C4-2B (cell line): ENCODE results near the gene RPL28.

Source experiments
- H3K27ac ChIP-seq: fragments of 450-650 bp; 2 replicates; pipeline ENCODE4 v1.5.1; 2017
- ZFX ChIP-seq: fragments of 450-650 bp; IDR thresholded peaks from 2 replicates; pipeline ENCODE4 v1.6.1; 2017
- TF ChIP-seq, protein P1 (sequence below): fragments of 450-650 bp; conservative IDR thresholded peaks from 2 replicates; pipeline ENCODE4 v1.5.1; 2017; ENCODE audit warnings: mild to moderate bottlenecking

Gene RPL28

DNA sequence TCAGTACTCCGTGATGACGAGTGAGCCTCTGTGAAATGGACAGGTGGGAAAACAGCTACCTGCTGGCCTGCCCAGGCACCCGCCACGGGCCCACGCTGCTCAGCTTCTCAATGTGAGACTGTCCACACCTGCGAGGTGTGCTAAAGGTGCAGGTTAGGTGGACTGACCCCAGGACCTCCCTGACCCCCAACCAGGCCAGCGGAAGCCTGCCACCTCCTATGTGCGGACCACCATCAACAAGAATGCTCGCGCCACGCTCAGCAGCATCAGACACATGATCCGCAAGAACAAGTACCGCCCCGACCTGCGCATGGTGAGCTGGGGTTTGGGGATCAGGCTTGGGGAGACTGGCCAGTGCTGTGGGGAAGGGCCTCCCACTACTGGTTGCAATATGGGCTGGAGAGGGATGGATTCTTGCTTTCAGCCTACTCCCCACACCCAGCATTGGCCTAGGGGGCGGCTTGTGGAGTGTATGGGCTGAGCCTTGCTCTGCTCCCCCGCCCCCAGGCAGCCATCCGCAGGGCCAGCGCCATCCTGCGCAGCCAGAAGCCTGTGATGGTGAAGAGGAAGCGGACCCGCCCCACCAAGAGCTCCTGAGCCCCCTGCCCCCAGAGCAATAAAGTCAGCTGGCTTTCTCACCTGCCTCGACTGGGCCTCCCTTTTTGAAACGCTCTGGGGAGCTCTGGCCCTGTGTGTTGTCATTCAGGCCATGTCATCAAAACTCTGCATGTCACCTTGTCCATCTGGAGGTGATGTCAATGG, 2.2 kb downstream of the RPL28 start:
- H3K27ac ChIP-seq: no peak overlapping the region; the same call in 1 of the 2 replicates
- TF ChIP-seq, protein P1, sequence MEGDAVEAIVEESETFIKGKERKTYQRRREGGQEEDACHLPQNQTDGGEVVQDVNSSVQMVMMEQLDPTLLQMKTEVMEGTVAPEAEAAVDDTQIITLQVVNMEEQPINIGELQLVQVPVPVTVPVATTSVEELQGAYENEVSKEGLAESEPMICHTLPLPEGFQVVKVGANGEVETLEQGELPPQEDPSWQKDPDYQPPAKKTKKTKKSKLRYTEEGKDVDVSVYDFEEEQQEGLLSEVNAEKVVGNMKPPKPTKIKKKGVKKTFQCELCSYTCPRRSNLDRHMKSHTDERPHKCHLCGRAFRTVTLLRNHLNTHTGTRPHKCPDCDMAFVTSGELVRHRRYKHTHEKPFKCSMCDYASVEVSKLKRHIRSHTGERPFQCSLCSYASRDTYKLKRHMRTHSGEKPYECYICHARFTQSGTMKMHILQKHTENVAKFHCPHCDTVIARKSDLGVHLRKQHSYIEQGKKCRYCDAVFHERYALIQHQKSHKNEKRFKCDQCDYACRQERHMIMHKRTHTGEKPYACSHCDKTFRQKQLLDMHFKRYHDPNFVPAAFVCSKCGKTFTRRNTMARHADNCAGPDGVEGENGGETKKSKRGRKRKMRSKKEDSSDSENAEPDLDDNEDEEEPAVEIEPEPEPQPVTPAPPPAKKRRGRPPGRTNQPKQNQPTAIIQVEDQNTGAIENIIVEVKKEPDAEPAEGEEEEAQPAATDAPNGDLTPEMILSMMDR: no peak
- TF ChIP-seq ZFX: no peak

DNA sequence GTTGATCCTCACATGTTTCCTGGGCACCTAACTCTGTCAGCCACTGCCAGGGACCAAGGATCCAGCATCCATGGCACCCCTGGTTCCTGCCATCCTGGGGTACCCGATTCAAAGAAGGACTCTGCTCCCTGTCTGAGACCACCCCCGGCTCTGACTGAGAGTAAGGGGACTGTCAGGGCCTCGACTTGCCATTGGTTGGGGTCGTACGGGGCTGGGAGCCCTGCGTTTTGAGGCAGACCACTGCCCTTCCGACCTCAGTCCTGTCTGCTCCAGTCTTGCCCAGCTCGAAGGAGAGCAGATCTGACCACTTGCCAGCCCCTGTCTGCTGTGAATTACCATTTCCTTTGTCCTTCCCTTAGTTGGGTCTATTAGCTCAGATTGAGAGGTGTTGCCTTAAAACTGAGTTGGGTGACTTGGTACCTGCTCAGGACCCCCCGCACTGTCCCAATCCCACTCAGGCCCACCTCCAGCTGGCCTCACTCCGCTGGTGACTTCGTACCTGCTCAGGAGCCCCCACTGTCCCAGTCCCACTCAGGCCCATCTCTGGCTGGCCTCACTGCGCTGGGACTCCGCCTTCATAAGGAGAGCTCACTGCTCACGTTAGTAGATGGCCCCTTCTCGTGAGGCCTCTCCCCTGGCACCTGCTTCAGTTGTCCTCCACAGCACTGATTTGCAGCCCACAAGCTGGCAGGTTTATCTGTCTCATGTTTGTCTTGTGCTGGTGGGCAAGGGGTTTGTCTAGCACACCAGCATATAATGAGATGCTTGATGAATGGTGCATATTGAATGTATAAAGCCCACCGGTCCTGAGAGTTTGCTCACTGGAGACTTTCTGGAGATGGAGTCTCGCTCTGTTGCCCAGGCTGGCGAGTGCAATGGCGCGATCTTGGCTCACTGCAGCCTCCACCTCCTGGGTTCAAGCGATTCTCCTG, 3.9 kb downstream of the RPL28 start:
- no peak overlapping the region for H3K27ac ChIP-seq
- no peak for TF ChIP-seq ZFX
- TF ChIP-seq, protein P1: no peak

DNA sequence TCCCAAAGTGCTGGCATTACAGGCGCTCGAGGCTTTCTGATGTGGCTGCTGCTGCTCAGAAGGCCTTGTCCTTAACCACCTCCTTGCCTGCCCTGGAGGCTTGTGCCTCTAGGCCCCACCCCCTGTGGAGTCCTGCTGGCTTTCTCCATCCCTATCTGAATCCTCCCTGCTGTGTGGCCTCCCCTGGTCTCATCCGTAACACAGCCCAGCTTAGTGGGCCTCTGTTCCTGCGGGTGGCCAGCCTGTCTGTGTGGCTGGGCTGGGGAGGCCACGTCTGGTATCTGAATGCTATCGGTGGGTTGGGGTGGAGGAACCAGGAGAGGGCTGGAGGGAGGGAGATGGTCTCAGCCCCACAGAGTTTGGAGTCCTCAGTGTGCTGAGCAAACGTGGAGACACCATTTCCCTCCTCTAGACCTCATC, 4.7 kb downstream of the RPL28 start:
- H3K27ac ChIP-seq: no peak overlapping the region

DNA sequence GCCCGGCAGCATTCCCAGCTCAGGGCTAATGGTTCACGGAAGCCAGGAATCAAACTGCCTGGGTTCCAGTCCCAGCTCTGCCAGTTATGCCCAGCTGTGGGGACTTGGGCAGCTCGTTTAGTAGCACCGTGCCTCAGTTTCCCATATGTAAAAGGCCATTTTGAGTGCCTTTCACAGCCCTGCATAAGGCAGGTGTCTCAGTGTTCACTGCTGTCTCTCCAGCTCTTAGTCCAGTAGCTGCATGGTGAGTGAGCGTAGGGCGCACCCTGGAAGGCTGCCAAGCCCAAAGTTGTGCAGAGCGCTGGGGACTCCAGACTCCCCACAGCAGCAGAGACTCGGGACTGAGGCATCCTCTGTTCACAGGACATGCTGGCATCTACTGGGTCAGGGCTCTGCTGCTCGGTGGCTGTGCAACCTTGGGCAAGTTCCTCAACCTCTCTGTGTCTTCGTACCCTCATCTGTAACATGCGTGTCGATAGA, 5.5 kb downstream of the RPL28 start:
- TF ChIP-seq, protein P1: no peak
- TF ChIP-seq ZFX: no peak
- no peak overlapping the region for H3K27ac ChIP-seq

More for the DNA sequence above, 4.7 kb downstream of the RPL28 start:
- TF ChIP-seq ZFX: no peak
- TF ChIP-seq, protein P1: no peak

DNA sequence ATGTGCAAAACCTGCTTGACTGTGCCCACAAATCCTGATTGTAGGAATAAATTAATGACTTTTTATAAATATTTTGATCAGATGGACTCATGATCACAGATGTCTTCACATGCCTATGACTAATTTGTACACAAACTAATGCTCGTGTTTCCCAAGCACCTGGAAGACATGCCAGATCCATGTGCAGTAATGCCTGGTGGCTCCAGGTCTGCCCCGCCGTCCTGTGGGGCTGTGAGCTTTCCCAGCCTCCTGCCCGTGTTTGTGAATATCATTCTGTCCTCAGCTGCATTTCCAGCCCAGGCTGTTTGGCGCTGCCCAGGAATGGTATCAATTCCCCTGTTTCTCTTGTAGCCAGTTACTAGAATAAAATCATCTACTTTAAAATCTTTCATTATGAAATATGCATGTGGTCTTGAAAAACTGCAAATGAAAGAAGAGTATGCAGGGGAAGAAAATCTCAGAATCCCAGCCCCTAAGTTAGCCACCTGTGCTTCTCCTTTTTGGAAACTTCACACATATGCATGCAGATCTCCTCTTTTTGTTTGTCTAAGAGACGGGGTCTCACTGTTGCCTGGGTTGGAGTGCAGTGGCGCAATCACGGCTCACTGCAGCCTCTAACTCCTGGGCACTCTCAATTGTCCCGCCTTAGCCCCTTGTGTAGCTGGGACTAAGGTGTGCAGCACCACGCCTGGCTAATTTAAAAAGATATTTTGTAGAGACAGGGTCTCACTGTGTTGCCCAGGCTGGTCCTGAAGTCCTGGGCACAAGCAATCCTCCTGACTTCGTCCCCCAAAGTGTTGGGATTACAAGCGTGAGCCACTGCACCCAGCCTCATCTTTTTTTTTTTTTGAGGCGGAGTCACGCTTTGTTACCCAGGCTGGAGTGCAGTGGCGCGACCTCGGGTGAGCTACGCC, 6.2 kb downstream of the RPL28 start:
- no peak overlapping the region for H3K27ac ChIP-seq
- TF ChIP-seq, protein P1: no peak
- no peak for TF ChIP-seq ZFX

DNA sequence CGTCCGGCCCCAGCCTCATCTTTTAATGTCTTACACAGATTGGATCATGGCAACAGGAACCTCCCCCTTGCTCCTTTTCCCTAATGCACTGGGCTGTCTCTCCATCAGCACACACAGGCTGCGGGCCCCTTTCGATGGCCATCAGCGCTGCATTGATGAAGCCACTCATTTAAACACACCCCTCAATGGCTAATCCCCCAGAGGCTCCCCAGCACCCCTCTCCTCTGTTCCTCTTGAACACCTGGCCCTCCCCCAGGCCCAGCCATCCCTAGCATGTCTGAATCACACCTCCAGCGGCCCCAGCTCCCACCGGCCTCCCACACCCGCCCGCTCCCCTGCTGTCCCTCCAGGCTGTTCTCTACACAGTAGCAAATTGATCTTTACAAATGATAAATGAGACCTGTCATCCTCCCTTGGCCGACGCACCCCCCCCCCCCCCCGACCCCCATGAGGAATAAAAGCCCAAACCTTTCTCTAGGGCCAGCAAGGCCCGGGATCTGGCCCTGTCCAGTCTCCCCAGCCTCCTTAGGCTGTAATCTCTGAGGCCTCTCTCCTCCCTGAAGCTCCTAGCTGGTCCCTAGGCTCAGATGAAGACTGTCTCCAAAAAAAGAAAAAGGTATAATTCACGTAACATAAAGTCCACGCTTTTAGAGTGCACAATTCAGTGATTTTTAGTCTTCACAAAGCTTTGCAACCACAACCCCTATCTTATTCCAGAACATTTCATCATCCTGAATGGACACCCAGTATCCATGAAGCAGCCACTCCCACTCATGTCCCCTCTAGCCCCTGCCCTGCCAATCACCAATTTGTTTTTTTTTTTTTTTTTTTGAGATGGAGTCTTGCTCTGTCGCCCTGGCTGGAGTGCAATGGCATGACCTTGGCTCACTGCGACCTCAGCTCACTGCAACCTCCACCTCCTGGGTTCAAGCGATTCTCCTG, 7.4 kb downstream of the RPL28 start:
- no peak overlapping the region for H3K27ac ChIP-seq
- no peak for TF ChIP-seq ZFX
- TF ChIP-seq, protein P1: no peak
